SK-N-MC (cell line): ENCODE data around the gene SHB.
"Not testable (repeated sequence)": the region's sequence is repeated elsewhere in the genome, so short reads cannot be mapped to it uniquely, and the experiment has no call there.

Experiments
- DNase-seq: peaks from one replicate; pipeline ENCODE4 v3.0.0-alpha.2; 2011; ENCODE audit warnings: low read depth, low spot score
- H3K27ac ChIP-seq: fragments of 200-600 bp; sonication (generic); 2 replicates; pipeline ENCODE4 v1.5.1; 2016; ENCODE audit warnings: mixed run types
- H3K36me3 ChIP-seq: fragments of 200-600 bp; sonication (generic); 2 replicates; pipeline ENCODE4 v1.6.1; 2017; ENCODE audit warnings: antibody characterized with exemption, low read length, mixed read lengths; ENCODE audit not compliant: insufficient read depth
- H3K4me3 ChIP-seq: fragments of 200-600 bp; sonication (generic); 2 replicates; pipeline ENCODE4 v1.5.1; 2016
- H3K9ac ChIP-seq: fragments of 200-600 bp; sonication (generic); 2 replicates; pipeline ENCODE4 v1.8.0; 2017; ENCODE audit warnings: mixed run types, mixed read lengths; ENCODE audit not compliant: insufficient read length
- H3K9me3 ChIP-seq: fragments of 200-600 bp; sonication (generic); 2 replicates; pipeline ENCODE4 v1.6.1; 2017; ENCODE audit warnings: low read depth, mild to moderate bottlenecking, antibody characterized with exemption, low read length, moderate library complexity, mixed read lengths
- EZH2 ChIP-seq: fragments of 200-600 bp; sonication (generic); IDR thresholded peaks from one replicate; pipeline ENCODE4 v1.6.1; 2017; ENCODE audit warnings: antibody characterized with exemption
- FOXP2 ChIP-seq: optimal IDR thresholded peaks from 2 replicates; pipeline ENCODE3; 2011; ENCODE audit warnings: mild to moderate bottlenecking, moderate library complexity; ENCODE audit not compliant: insufficient read depth; ENCODE audit errors: extremely low read length, control extremely low read depth
- POLR2AphosphoS5 ChIP-seq: IDR thresholded peaks from 2 replicates; pipeline ENCODE4 v1.6.1; 2012; ENCODE audit warnings: mild to moderate bottlenecking, low read depth, low read length, borderline replicate concordance

The SHB gene

GRCh38 chr9:37911271-37911681, 157.8 kb downstream of the SHB start:
- no peak for DNase-seq
- no peaks in the 10 kb centered on the region; the same call in 1 of the 2 replicates for H3K36me3 ChIP-seq
- no peak overlapping the region for H3K9ac ChIP-seq
- H3K4me3 ChIP-seq, result no peak overlapping the region
- H3K9me3 ChIP-seq, result no peaks in the 10 kb centered on the region
- TF ChIP-seq EZH2 (no peak), POLR2AphosphoS5 (no peak), FOXP2 (no peak)
- no peak overlapping the region for H3K27ac ChIP-seq

DNA sequence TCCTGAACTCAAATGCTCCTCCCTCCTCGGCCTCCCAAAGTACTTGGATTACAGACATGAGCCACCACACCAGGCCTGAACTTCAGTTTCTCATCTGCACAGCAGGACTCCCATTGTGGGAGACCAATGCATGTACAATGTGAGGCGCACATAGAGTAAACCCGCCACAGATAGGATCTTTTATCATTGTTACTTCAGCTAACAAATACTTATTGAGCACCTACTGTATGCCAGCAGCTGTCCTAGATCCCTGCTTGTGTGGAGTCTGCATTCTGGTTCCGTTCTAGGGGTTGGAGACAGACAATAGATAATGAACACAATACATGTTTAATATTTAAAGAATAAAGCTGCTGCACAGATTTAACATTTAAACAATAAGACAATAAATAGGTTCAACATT, 158.8 kb downstream of the SHB start:
- no peak for DNase-seq
- no peak for TF ChIP-seq POLR2AphosphoS5
- no peak for TF ChIP-seq FOXP2
- no peaks in the 10 kb centered on the region for H3K36me3 ChIP-seq
- H3K27ac ChIP-seq, result no peak overlapping the region
- no peak overlapping the region for H3K4me3 ChIP-seq
- no peak overlapping the region for H3K9ac ChIP-seq
- H3K9me3 ChIP-seq, result no peaks in the 10 kb centered on the region

DNA sequence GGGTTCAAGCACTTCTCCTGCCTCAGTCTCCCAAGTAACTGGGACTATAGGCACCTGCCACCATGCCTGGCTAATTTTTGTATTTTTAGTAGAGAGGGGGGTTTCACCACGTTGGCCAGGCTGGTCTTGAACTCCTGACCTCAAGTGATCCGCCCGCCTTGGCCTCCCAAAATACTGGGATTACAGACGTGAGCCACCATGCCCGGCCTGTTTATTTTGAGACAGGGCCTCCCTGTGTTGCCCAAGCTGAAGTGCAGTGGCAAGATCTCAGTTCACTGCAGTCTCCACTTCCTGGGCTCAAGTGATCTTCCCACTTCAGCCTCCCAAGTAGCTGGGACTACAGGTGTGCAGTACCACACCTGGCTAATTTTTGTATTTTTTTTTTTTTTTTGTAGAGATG, 159.2 kb downstream of the SHB start:
- H3K9me3 ChIP-seq, H3K4me3 ChIP-seq, H3K36me3 ChIP-seq, H3K9ac ChIP-seq, H3K27ac ChIP-seq, DNase-seq: not testable (repeated sequence)

GRCh38 chr9:37909326-37909725, 159.7 kb downstream of the SHB start:
- Histone ChIP-seq H3K9me3 (no peaks in the 10 kb centered on the region), H3K36me3 (no peaks in the 10 kb centered on the region), H3K27ac (no peak overlapping the region), H3K4me3 (no peak overlapping the region), H3K9ac (no peak overlapping the region)
- DNase-seq, result no peak
- no peak for TF ChIP-seq FOXP2
- no peak for TF ChIP-seq EZH2
- TF ChIP-seq POLR2AphosphoS5, result no peak

- TF ChIP-seq EZH2, result no peak
- TF ChIP-seq POLR2AphosphoS5, result no peak
- TF ChIP-seq FOXP2, result no peak
- Histone ChIP-seq H3K9ac (no peak overlapping the region), H3K4me3 (no peak overlapping the region), H3K36me3 (no peaks in the 10 kb centered on the region), H3K27ac (no peak overlapping the region), H3K9me3 (no peaks in the 10 kb centered on the region)
- no peak for DNase-seq
Measured at GRCh38 chr9:37908698-37909186, 160.3 kb downstream of the SHB start.

DNA sequence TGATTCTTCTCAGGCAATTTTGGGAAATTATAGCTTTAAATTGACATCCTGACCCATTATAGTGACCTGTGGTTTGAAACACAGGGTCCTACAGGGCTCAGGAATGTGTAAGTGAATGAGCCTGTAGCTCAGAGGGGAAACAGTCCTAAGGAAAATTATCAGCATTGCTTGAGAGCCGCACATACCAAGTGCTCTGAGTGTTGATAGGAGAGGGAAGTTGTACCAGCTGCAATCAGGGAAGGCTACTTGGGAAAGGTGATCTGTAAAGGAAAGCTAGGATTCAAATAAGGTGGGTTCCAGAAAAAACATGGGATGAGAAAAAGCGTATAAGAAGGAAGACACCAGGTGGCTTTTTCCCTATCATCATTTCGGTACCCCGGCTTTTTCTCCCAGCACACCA, 160.7 kb downstream of the SHB start:
- no peak overlapping the region for H3K4me3 ChIP-seq
- no peak overlapping the region for H3K9ac ChIP-seq
- TF ChIP-seq FOXP2, result no peak
- no peak for TF ChIP-seq POLR2AphosphoS5
- TF ChIP-seq EZH2, result no peak
- no peak overlapping the region for H3K27ac ChIP-seq
- no peak for DNase-seq
- H3K9me3 ChIP-seq, result no peaks in the 10 kb centered on the region
- H3K36me3 ChIP-seq, result no peaks in the 10 kb centered on the region

GRCh38 chr9:37906312-37907239, 162.5 kb downstream of the SHB start:
- H3K36me3 ChIP-seq, result no peaks in the 10 kb centered on the region
- TF ChIP-seq EZH2 (no peak), FOXP2 (no peak), POLR2AphosphoS5 (no peak)
- no peaks in the 10 kb centered on the region for H3K9me3 ChIP-seq
- no peak for DNase-seq
- H3K9ac ChIP-seq, result no peak overlapping the region
- no peak overlapping the region for H3K4me3 ChIP-seq
- H3K27ac ChIP-seq, result no peak overlapping the region

DNA sequence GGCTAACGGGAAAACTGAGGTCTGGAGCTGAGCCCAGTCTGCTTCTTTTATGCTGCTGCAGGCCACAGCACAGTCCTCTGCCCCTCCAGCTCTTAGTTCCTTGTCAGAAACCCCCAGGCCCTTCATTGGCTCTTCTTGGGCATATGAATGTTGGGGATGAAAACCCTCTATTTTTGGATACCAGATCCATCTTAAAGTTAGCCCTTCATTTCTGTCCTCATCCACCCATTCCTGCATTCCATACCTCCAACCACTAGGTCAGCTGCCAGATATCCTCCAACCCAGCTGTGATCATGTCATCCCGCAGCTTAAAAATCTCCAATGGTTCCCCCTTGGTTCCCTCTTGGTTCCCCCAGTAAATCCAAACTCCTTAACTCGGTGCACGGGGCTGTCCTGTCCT, 163.3 kb downstream of the SHB start:
- Histone ChIP-seq H3K27ac (no peak overlapping the region), H3K36me3 (no peaks in the 10 kb centered on the region), H3K4me3 (no peak overlapping the region), H3K9me3 (no peaks in the 10 kb centered on the region), H3K9ac (no peak overlapping the region)
- DNase-seq, result no peak
- TF ChIP-seq EZH2 (no peak), FOXP2 (no peak), POLR2AphosphoS5 (no peak)

GRCh38 chr9:37905131-37905505, 163.9 kb downstream of the SHB start:
- TF ChIP-seq POLR2AphosphoS5 (no peak), FOXP2 (no peak), EZH2 (no peak)
- H3K36me3 ChIP-seq, result no peaks in the 10 kb centered on the region
- peak overlapping the region; percentile 99 for H3K4me3 ChIP-seq
- no peaks in the 10 kb centered on the region for H3K9me3 ChIP-seq
- no peak overlapping the region for H3K9ac ChIP-seq
- no peak for DNase-seq
- no peak overlapping the region for H3K27ac ChIP-seq
